ENCODE results near the gene MAPK8IP3.
"Not testable (repeated sequence)": the region's sequence is repeated elsewhere in the genome, so short reads cannot be mapped to it uniquely, and the experiment has no call there.

The MAPK8IP3 gene

GRCh38 chr16:1790261-1790610 lies 84.2 kb downstream of the MAPK8IP3 start:
- FAIRE-seq, result no peak

DNA sequence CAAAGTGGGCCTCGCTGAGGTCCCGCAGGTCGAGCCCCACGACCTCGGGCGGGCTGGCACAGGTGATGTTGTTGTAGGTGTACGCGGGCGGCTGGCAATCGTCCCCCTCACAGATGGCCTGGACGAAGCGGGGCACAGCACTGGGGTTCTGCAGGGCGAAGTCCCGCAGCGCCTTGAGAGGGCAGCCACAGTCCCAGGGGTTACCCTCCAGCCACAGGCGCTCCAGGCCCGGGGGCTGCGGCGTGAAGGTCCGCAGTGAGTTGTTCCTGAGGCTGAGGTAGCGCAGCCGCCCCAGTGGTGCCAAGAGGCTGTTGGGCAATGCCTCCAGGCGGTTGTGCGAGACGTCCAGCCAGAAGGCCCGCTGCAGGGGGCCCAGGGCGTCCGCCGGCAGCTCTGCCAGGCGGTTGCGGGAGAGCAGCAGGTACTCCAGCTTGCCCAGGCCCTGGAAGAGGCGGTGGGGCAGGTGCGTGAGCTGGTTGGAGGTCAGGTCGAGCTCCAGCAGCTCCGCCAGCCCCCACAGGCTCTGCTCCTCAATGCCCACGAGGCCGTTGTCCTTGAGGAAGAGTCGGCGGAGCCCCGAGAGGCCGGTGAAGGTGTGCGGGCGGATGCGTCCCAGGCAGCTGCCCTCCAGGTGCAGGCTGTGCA lies 84.7 kb downstream of the MAPK8IP3 start:
- FAIRE-seq, result no peak

GRCh38 chr16:1791256-1791942 lies 85.4 kb downstream of the MAPK8IP3 start:
- FAIRE-seq, result no peak

DNA sequence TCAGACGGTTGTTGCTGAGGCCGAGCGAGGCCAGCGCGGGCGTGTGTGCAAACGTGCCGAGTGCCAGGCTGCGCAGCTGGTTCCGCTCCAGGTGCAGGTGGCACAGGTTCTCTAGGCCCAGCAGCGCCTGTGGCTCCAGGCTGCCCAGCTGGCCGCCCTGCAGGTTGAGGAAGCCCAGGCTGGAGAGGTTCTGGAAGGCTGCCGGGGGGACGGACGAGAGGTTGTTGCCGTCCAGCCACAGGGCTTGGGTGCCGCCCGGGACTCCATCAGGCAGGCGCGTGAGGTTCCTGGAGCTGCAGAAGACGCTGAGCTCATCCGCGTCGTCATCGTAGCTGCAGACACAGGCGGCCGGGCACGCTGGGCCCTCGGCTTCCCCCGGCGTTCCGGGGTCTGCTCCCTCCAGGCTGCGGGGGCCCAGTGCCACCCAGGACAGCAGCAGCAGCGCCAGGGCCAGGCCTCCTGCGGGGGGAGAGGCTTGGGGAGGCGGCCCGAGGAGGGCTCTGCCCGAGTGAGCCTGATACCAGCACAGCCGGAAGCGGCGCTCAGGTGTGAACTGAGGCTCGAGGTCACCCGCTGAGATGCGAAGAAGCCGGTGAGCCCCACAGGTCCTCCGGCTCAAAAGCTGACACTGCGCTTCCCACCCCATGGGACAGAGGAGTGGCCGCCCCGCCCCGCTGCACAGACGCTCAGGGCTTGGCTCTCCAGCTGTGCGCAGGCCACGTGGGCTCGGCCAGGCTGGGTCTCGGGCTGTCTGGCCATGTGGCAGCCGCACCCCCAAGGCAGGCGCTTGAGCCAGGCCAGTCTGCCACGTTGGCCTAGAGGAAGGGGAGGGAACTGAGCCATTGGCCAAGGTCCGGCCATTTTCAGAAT lies 86.2 kb downstream of the MAPK8IP3 start:
- no peak for FAIRE-seq

- FAIRE-seq, result no peak
These were observed 87.0 kb downstream of the MAPK8IP3 start for GRCh38 chr16:1792836-1793577.

GRCh38 chr16:1793578-1794220 lies 87.7 kb downstream of the MAPK8IP3 start, which contains the start of gene IGFALS:
TSS of gene IGFALS (minus strand) at chr16:1793705. CDS start at chr16:1793652, 53 bp downstream.
- FAIRE-seq, result no peak

GRCh38 chr16:1794221-1794871 lies 88.4 kb downstream of the MAPK8IP3 start:
- FAIRE-seq, result no peak

- no peak for FAIRE-seq
These were observed 89.1 kb downstream of the MAPK8IP3 start for GRCh38 chr16:1794908-1795666.

- FAIRE-seq, result not testable (repeated sequence)
These were observed 93.3 kb downstream of the MAPK8IP3 start for GRCh38 chr16:1799263-1799662.

- no peak for FAIRE-seq
These were observed 94.7 kb downstream of the MAPK8IP3 start for GRCh38 chr16:1800701-1801100.

GRCh38 chr16:1807626-1808025 lies 101.6 kb downstream of the MAPK8IP3 start:
- FAIRE-seq, result no peak

DNA sequence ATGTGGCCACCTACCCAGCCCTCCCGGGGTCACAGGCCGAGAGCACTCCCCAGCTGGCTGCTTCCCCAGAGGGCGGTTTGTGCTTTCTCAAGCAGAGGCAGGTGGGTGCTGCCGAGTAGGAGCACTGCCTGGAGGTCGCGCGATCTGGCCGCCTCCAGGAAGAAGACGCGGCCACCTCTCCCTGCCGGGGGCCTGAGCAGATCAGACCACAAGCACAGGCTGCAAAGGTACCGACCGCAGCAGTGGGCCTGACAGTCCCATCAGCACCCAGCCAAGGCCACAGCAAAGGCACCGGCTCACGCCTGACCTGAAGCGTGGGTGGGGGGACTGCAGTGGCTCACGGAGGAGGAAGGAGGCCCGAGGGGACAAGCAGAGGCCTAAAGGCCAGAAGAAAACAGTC lies 102.7 kb downstream of the MAPK8IP3 start:
- FAIRE-seq, result no peak

DNA sequence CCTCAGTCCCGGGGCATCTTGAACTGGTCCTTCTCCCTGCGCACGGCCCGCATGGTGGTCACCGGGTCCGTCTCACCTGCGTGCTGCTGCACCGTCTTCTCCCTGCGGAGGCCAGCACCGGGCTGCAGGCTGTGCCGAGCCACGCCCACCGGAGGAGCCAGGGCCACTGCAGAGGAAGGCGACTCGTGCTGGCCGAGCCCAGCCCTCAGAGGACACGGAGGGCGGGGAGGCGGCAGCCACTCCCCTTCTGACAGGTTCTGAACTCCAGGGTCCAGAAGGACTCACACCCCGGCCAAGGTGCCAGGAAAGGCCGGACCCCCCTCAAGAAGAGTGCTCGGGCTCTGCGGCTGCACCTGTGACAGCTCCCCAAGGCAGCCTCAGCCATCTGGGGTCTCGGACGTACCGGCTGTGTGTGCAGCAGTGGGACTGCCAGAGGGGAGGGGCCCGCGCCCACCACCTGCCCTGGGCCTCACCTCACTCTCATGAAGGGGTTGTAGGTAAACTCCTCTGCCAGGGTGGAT lies 103.3 kb downstream of the MAPK8IP3 start:
- no peak for FAIRE-seq

- no peak for FAIRE-seq
These were observed 104.1 kb downstream of the MAPK8IP3 start for GRCh38 chr16:1810106-1810505.

DNA sequence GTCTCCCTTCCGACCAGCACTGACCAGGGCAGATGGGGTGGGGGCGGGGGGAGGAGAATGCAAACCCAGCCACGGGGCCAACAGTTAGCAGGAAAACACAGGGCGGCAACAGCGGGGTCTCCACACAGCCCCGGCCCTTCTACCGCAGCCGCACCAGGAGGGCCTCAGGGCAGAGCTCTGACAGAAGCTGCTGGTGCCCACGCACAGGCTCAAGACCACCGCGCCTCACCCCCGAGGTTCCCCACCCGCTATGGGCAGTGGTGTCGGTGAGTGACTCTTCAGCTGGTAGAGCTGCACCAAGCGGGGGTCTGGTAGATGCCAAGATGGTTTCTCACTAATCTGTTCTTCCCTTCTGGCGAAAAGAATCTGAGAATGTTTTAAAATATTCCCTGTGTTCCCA lies 104.5 kb downstream of the MAPK8IP3 start:
- no peak for FAIRE-seq

DNA sequence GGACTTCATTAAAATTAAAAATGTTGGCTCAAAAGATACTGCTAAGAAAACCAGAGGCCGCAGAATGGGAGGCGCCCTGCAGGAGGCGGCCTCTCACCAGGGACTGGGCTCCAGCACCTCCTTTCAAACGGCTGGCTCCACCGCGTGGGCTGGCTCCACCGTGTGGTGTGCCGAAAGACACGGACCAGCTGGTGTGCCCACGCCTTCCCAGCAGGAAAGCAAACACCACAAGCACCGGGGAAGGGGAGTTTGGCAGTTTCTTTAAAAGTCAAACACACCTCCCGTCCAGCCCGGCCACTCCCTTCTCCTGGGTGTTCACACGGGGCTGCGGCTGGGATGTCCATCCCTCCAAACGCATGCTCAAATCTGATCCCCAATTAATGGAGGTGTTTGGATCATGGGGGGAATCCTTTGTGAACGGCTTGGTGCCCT lies 106.8 kb downstream of the MAPK8IP3 start:
- no peak for FAIRE-seq

DNA sequence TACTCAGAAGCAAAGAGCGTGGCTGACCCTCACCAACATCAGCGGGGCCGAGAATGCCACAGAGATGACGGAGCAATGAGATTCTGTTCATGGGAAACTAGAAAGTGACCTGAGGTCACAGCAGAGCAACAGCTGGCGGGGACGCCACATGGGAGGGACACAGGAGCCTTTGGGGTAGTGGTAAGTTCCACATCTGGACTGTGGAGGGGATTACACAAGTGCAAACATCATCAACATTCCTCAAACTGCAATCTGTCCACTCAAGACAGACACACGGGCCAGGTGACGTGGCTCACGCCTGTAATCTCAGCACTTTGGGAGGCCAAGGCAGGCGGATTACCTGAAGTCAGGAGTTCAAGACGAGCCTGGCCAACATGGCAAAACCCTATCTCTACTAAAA lies 109.5 kb downstream of the MAPK8IP3 start:
- no peak for FAIRE-seq

DNA sequence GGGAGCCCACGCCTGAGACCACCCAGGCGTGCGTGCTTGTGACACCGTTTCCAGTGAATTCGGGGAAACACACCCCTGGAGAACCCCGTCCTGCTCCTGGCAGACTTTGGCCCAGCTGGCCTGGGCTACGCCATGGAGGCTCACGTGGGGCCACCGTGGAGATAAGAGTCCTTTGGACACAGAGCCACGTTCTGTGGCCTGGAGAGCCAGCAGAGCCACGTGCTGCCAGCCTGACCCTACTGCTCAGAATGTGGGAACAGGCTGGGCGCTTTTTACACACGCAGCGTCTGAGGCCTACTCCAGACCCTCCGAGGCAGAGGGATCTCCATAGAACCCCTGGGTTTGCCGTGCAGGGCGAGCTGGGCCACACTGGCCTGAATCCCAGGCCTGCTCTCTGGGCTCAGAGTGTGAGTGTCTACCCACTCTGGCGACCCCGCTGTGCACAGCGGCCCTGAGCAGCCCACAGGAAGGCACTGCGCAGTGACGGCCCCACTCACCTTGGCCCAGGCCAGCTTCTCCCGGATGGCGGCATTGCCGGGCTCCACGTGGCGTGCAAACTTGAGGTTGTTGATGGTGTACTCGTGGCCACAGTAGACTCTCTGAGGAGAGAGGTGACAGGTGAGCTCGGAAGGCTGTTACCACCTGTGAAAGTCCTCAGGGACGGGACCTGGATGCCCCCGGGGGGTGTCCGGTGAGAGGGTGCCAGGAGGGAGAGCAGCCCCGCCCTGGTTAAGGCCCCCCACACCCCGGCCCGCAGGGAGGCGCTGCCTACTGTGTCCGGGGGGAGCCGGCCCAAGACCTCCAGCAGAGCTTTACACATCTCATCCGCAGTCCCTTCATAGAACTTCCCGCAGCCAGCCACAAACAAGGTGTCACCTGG lies 110.6 kb downstream of the MAPK8IP3 start:
- FAIRE-seq, result no peak

GRCh38 chr16:1817276-1817589 lies 111.2 kb downstream of the MAPK8IP3 start:
- FAIRE-seq, result no peak

DNA sequence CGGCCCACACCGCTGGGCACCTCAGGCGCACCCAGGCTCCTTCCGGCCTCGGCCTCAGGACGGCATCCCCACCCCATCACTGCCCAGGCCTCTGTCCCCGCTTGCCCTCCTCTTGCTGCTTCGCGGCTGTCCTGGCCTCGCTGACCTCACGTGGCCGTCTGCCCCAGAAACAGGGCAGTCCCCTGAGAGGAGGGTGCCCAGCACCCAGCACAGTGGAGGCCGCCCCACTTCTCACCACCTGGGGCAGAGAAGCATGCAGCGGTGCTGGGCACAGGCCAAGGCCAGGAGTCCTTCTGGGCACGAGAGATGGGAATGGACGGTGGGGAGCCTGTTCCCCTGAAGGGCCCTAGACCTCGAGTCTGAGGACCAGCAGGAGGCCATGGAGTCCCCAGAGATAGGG lies 111.7 kb downstream of the MAPK8IP3 start:
- FAIRE-seq, result no peak

Measured in islet of Langerhans (tissue), 1 donor.